ENCODE measurements around the gene SMCO1. TPM values are rescaled to one million over a fixed set of nuclear protein-coding genes. Genes with fewer than 3 reads are reported as not detected.
"Not testable (repeated sequence)": the region's sequence is repeated elsewhere in the genome, so short reads cannot be mapped to it uniquely, and the experiment has no call there.

Gene SMCO1
- total and polyA plus RNA-seq, 8 donors: not detected

GRCh38 chr3:196477678-196478077 is 37.5 kb downstream of the SMCO1 start:
- 93 to 98% (median 97%) methylated on average over 4 of the region's 4 CpGs for WGBS, 5 donors
- intact Hi-C loops (cut with DNase I; ENCODE audit: low total_unique reads): no loop called here
- peaks cover 39 to 100% (median 94%) of the 10 kb centered on the region in 4 donors for H3K36me3 ChIP-seq

GRCh38 chr3:196472286-196472685 is 42.9 kb downstream of the SMCO1 start:
- H3K4me1 ChIP-seq: no peaks in the 10 kb centered on the region
- H3K9me3 ChIP-seq: no peaks in the 10 kb centered on the region
- no peak overlapping the region for H3K4me3 ChIP-seq
- 89 to 94% (median 90%) methylated on average over 8 of the region's 8 CpGs for WGBS, 5 donors
- peaks cover 36 to 82% (median 75%) of the 10 kb centered on the region in 4 donors for H3K36me3 ChIP-seq
- DNase-seq: no peak
- no peak overlapping the region for H3K27ac ChIP-seq
- no peaks in the 10 kb centered on the region for H3K27me3 ChIP-seq
- intact Hi-C loops (cut with DNase I; ENCODE audit: low total_unique reads): no loop called here
- TF ChIP-seq EP300 (IDR thresholded peaks at IDR 0.05) (no peak), POLR2AphosphoS5 (IDR thresholded peaks at IDR 0.05) (no peak), POLR2A (IDR thresholded peaks at IDR 0.05) (no peak), CTCF (IDR thresholded peaks at IDR 0.05) (no peak)

More at GRCh38 chr3:196477678-196478077, 37.5 kb downstream of the SMCO1 start:
- DNase-seq: no peak
- Histone ChIP-seq H3K4me3 (no peak overlapping the region), H3K9me3 (no peaks in the 10 kb centered on the region), H3K4me1 (no peaks in the 10 kb centered on the region), H3K27ac (no peak overlapping the region), H3K27me3 (no peaks in the 10 kb centered on the region)
- TF ChIP-seq POLR2A (IDR thresholded peaks at IDR 0.05) (no peak), POLR2AphosphoS5 (IDR thresholded peaks at IDR 0.05) (no peak), EP300 (IDR thresholded peaks at IDR 0.05) (no peak), CTCF (IDR thresholded peaks at IDR 0.05) (no peak)

- WGBS, 5 donors: 80 to 89% (median 88%) methylated on average over 2 of the region's 2 CpGs
- H3K27me3 ChIP-seq: no peaks in the 10 kb centered on the region
- H3K9me3 ChIP-seq: no peaks in the 10 kb centered on the region
- peaks cover 36 to 77% (median 71%) of the 10 kb centered on the region in 4 donors for H3K36me3 ChIP-seq
- H3K4me1 ChIP-seq: no peaks in the 10 kb centered on the region
- DNase-seq: no peak
- TF ChIP-seq POLR2AphosphoS5 (IDR thresholded peaks at IDR 0.05) (no peak), CTCF (IDR thresholded peaks at IDR 0.05) (no peak), POLR2A (IDR thresholded peaks at IDR 0.05) (no peak), EP300 (IDR thresholded peaks at IDR 0.05) (no peak)
- H3K27ac ChIP-seq: no peak overlapping the region
- no peak overlapping the region for H3K4me3 ChIP-seq
- intact Hi-C loops (cut with DNase I; ENCODE audit: low total_unique reads): no loop called here
These were observed 43.6 kb downstream of the SMCO1 start for GRCh38 chr3:196471551-196471950.

GRCh38 chr3:196470182-196470581 is 45.0 kb downstream of the SMCO1 start:
- H3K4me3 ChIP-seq; H3K27ac ChIP-seq; H3K27me3 ChIP-seq; H3K9me3 ChIP-seq; H3K4me1 ChIP-seq; intact Hi-C loops (cut with DNase I; ENCODE audit: low total_unique reads); DNase-seq: not testable (repeated sequence)
- H3K36me3 ChIP-seq: peaks cover 32 to 66% (median 61%) of the 10 kb centered on the region in 4 donors
- 86 to 100% (median 93%) methylated on average over 3 of the region's 3 CpGs for WGBS, 5 donors

- no peaks in the 10 kb centered on the region for H3K4me1 ChIP-seq
- no peak for TF ChIP-seq CTCF (IDR thresholded peaks at IDR 0.05)
- H3K36me3 ChIP-seq: peaks cover 0 to 15% (median 13%) of the 10 kb centered on the region in 4 donors
- WGBS, 5 donors: 96 to 100% (median 99%) methylated on average over 3 of the region's 3 CpGs
- no peaks in the 10 kb centered on the region for H3K9me3 ChIP-seq
- DNase-seq: no peak
- H3K27ac ChIP-seq: no peak overlapping the region
- no peak overlapping the region for H3K4me3 ChIP-seq
- intact Hi-C loops (cut with DNase I; ENCODE audit: low total_unique reads): no loop called here
- no peaks in the 10 kb centered on the region for H3K27me3 ChIP-seq
These were observed 51.3 kb downstream of the SMCO1 start for GRCh38 chr3:196463804-196464203.

All from stomach (tissue), 9 donors.